ENCODE results near the gene PPFIA1. TPM values are rescaled to one million over a fixed set of nuclear protein-coding genes. Genes with fewer than 3 reads are reported as not detected.

The PPFIA1 gene
- total RNA-seq, 4 donors from 2014 or later: 58.3 to 119 (median 84.7) TPM

- DNase-seq (ENCODE audit: low spot score) (no peak), ATAC-seq (ENCODE audit: low FRiP score) (no peak)
- TF ChIP-seq CTCF (IDR thresholded peaks at IDR 0.05): no peak
Observed at GRCh38 chr11:70353329-70353728, 82.8 kb downstream of the PPFIA1 start.

- ATAC-seq (ENCODE audit: low FRiP score): no peak
Observed at GRCh38 chr11:70353900-70354568, 83.5 kb downstream of the PPFIA1 start.

GRCh38 chr11:70354629-70355028, 84.1 kb downstream of the PPFIA1 start:
- ATAC-seq (ENCODE audit: low FRiP score) (no peak), DNase-seq (ENCODE audit: low spot score) (no peak)
- no peak for TF ChIP-seq CTCF (IDR thresholded peaks at IDR 0.05)

More at GRCh38 chr11:70353900-70354568, 83.5 kb downstream of the PPFIA1 start:
- DNase-seq (ENCODE audit: low spot score): no peak
- TF ChIP-seq CTCF (IDR thresholded peaks at IDR 0.05): no peak

- ATAC-seq (ENCODE audit: low FRiP score): no peak
- no peak for DNase-seq (ENCODE audit: low spot score)
- no peak for TF ChIP-seq CTCF (IDR thresholded peaks at IDR 0.05)
Observed at GRCh38 chr11:70358753-70359152, 88.3 kb downstream of the PPFIA1 start.

GRCh38 chr11:70359451-70360205, 89.1 kb downstream of the PPFIA1 start:
- DNase-seq (ENCODE audit: low spot score) (no peak), ATAC-seq (ENCODE audit: low FRiP score) (no peak)
- no peak for TF ChIP-seq CTCF (IDR thresholded peaks at IDR 0.05)

- ATAC-seq (ENCODE audit: low FRiP score): no peak
- no peak for TF ChIP-seq CTCF (IDR thresholded peaks at IDR 0.05)
- no peak for DNase-seq (ENCODE audit: low spot score)
Observed at GRCh38 chr11:70360211-70360610, 89.7 kb downstream of the PPFIA1 start.

- DNase-seq (ENCODE audit: low spot score): no peak
- ATAC-seq (ENCODE audit: low FRiP score): no peak
- TF ChIP-seq CTCF (IDR thresholded peaks at IDR 0.05): no peak
Observed at GRCh38 chr11:70364178-70364577, 93.7 kb downstream of the PPFIA1 start.

Measured in omental fat pad (tissue), 4 donors.